ENCODE results near the gene MYO5B. TPM values are rescaled to one million over a fixed set of nuclear protein-coding genes. Genes with fewer than 3 reads are reported as not detected.

MYO5B gene
- total RNA-seq, 4 donors from 2014 or later, result 2.0 to 13.9 (median 5.3) TPM

DNA sequence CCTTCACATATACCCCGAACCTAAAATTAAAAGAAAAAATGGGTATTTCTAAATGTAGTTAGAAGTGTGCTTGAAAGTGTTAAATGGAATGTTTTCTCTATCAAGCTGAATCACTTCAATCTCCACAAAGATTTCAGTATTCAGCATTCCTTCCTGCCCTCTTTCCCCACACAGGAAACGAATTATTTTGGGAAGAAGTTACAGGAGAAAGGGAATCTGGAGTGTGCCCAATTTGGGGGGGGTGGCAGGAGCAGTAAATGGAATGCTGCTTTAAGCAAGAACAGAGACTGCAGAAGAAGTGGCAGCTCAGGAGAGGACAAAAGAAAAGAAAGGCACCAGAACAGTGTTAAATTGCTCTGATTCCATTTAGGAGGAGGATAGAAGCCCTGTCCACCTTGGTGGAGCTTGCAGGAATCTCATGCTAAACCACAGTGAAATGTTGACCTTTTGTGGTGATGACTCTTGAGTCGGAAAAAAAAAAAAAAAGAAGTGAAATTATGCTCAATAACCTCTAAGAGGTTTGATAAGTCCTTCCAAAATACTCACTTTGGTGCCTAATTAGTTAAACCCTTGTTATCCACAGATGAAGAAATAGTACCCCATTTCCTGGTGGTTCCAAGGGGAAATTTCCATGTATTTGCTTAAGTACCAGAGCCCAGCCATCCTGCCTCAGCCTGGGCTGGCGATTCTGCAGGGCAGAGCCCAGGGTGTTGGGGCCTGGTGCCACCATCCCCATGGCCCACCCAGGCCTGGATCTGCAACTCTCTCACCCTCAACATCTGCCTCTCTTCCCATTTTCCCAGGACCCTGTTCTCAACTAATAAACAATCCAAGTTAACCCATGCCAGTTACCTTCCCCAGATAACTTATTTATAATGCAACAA is 56.5 kb downstream of the MYO5B start:
- Histone ChIP-seq H3K9me3 (no peaks in the 10 kb centered on the region), H3K27ac (replicated peaks in 1 of 4) (no peak overlapping the region), H3K4me3 (no peak overlapping the region), H3K36me3 (no peaks in the 10 kb centered on the region), H3K27me3 (no peaks in the 10 kb centered on the region), H3K4me1 (no peaks in the 10 kb centered on the region)
- no peak for TF ChIP-seq POLR2AphosphoS5 (IDR thresholded peaks at IDR 0.05)
- no peak for TF ChIP-seq EP300 (IDR thresholded peaks at IDR 0.05)
- no peak for TF ChIP-seq POLR2A (IDR thresholded peaks at IDR 0.05; ENCODE audit: low read depth)
- TF ChIP-seq, protein P1, sequence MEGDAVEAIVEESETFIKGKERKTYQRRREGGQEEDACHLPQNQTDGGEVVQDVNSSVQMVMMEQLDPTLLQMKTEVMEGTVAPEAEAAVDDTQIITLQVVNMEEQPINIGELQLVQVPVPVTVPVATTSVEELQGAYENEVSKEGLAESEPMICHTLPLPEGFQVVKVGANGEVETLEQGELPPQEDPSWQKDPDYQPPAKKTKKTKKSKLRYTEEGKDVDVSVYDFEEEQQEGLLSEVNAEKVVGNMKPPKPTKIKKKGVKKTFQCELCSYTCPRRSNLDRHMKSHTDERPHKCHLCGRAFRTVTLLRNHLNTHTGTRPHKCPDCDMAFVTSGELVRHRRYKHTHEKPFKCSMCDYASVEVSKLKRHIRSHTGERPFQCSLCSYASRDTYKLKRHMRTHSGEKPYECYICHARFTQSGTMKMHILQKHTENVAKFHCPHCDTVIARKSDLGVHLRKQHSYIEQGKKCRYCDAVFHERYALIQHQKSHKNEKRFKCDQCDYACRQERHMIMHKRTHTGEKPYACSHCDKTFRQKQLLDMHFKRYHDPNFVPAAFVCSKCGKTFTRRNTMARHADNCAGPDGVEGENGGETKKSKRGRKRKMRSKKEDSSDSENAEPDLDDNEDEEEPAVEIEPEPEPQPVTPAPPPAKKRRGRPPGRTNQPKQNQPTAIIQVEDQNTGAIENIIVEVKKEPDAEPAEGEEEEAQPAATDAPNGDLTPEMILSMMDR (IDR thresholded peaks at IDR 0.05), result no peak
- no peak for DNase-seq (ENCODE audit: extremely low spot score)
- WGBS, result 58% methylated on average over 4 of the region's 4 CpGs
- intact Hi-C loops (cut with DNase I), result no loop called here

DNA sequence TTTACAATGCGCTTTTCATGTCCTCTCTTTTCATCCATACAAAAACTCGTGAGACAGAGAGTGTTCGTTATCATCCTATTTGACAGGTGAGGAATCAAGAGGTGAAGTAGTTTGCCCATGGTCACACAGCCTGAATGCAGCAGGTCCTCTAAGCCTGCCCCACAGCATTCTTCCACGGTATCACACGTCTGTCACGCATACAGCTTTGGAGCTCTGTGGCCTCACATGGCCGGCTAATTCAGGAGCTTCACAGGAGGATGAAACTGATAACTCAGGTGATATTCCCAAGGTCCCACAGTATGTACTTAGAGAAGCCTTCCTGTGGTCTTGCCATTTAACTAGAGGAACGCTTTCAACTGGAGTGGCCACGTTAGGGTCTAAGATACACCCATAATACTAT is 59.0 kb downstream of the MYO5B start:
- whole genome bisulfite sequencing, result 73% methylated on average over 9 of the region's 9 CpGs
- no peaks in the 10 kb centered on the region for H3K9me3 ChIP-seq
- DNase-seq (ENCODE audit: extremely low spot score), result no peak
- H3K27ac ChIP-seq (replicated peaks in 1 of 4), result no peak overlapping the region
- H3K36me3 ChIP-seq, result no peaks in the 10 kb centered on the region
- H3K4me3 ChIP-seq, result no peak overlapping the region
- no peak for TF ChIP-seq POLR2AphosphoS5 (IDR thresholded peaks at IDR 0.05)
- TF ChIP-seq, protein P1 (IDR thresholded peaks at IDR 0.05), result no peak
- no peak for TF ChIP-seq POLR2A (IDR thresholded peaks at IDR 0.05; ENCODE audit: low read depth)
- TF ChIP-seq EP300 (IDR thresholded peaks at IDR 0.05), result no peak
- H3K4me1 ChIP-seq, result no peaks in the 10 kb centered on the region
- intact Hi-C loops (cut with DNase I), result no loop called here
- no peaks in the 10 kb centered on the region for H3K27me3 ChIP-seq

DNA sequence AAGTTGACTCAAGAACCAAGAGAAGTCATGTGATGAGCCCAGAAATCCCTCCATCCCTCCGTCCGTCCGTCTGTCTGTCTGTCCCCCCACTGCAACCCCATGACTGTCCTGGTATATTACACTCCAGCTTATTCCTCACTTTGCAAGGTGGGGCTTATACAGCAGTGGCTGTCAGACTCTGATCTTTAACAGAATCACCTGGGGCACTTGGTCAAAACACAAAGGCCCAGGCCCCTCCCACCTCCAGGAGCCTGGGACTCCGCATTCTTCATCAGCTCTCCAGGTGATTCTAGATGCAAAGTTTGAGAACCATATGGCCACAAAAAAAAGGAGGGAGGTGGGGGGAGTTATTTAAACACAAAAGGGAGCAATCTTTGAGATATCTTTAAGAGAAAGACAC is 61.4 kb downstream of the MYO5B start:
- no peaks in the 10 kb centered on the region for H3K4me1 ChIP-seq

DNA sequence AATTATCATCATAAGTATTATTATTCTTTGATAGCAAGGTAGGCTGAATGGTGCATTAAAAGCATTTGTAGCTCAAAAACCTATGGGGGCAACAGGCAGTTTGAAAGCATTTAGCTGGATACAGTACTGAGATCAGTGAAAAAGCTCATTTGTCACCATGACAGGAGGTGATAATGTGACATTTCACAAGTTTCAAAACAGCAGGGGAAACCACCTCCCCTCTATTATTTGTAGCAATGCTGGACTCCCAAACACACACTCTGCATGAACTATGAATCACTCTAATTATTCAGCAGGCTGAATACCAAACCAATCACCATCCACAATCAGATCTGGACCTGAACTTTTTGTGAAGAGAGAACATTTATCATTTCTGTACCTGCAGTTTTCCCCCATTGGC is 63.4 kb downstream of the MYO5B start:
- Histone ChIP-seq H3K4me3 (no peak overlapping the region), H3K27ac (replicated peaks in 1 of 4) (no peak overlapping the region), H3K27me3 (peaks cover 0 to 8% (median 0%) of the 10 kb centered on the region in 4 donors), H3K4me1 (no peaks in the 10 kb centered on the region), H3K36me3 (no peaks in the 10 kb centered on the region), H3K9me3 (no peaks in the 10 kb centered on the region)
- no peak for DNase-seq (ENCODE audit: extremely low spot score)
- intact Hi-C loops (cut with DNase I), result no loop called here
- TF ChIP-seq, protein P1 (IDR thresholded peaks at IDR 0.05), result no peak
- no peak for TF ChIP-seq POLR2A (IDR thresholded peaks at IDR 0.05; ENCODE audit: low read depth)

More for the DNA sequence above, 61.4 kb downstream of the MYO5B start:
- Histone ChIP-seq H3K4me3 (no peak overlapping the region), H3K36me3 (no peaks in the 10 kb centered on the region), H3K27me3 (peaks cover 0 to 4% (median 0%) of the 10 kb centered on the region in 4 donors), H3K9me3 (no peaks in the 10 kb centered on the region), H3K27ac (replicated peaks in 1 of 4) (no peak overlapping the region)
- WGBS, result 89% methylated on average over 4 of the region's 4 CpGs
- no peak for DNase-seq (ENCODE audit: extremely low spot score)
- TF ChIP-seq, protein P1 (IDR thresholded peaks at IDR 0.05), result no peak
- TF ChIP-seq POLR2A (IDR thresholded peaks at IDR 0.05; ENCODE audit: low read depth) (no peak), EP300 (IDR thresholded peaks at IDR 0.05) (no peak), POLR2AphosphoS5 (IDR thresholded peaks at IDR 0.05) (no peak)
- intact Hi-C loops (cut with DNase I), result no loop called here

All from esophagus muscularis mucosa (tissue), 4 donors.